CD4-positive, alpha-beta T cell treated with Interferon gamma for 1 hour (primary cell): ENCODE results near the gene RAB5A.
"Not testable (repeated sequence)": the region's sequence is repeated elsewhere in the genome, so short reads cannot be mapped to it uniquely, and the experiment has no call there.

Experiments used
- DNase-seq: peaks from one replicate; pipeline ENCODE4 v3.0.0-alpha.2; 2020

The RAB5A gene

DNA sequence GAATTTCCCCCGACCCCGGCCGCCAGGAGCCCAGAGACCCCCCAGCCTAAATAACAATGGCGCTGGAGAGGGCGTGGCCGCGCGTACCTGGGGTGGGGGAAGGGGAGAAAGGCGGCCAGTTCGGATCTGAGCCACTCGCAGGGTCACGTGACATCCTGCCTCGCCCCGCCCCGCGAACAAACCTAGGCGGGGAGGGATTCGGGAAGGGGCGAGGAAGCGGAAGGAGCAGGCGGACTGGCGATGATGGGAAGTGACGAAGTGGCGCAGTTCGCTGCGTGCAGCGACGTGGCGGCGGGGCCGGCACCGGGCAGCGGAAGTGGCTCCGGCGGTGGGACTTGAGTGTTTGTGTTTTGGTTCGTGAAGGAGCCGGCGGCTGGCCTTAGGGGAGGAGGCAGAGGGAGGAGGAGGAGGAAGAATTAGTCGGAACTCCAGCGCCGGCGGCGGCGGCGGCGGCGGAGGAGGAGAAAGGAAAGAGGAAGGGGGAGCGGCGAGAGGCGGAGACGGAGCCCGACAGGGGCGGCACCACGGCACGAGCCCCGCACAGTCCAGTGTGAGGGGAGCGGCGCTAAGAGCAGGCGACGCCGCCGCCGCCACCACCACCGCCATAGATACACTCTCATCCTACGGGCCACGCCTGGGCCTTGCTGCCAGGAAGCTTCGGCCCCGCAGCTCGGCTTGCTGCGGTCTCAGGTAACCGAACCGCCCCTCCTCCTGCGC is at the start of gene RAB5A:
TSS of gene RAB5A (plus strand) at position 266 of the 717 bp plus-strand sequence. CDS start 3,802 bp downstream, outside the sequence.
- peak; percentile 97 for DNase-seq

GRCh38 chr3:19898721-19899120 is 48.2 kb upstream of the RAB5A start:
- no peak for DNase-seq

- DNase-seq, result no peak
Observed at GRCh38 chr3:19899264-19899663, 47.6 kb upstream of the RAB5A start.

GRCh38 chr3:19899833-19900232 is 47.1 kb upstream of the RAB5A start:
- DNase-seq, result not testable (repeated sequence)

- DNase-seq, result no peak
Observed at GRCh38 chr3:19901337-19901736, 45.6 kb upstream of the RAB5A start.

DNA sequence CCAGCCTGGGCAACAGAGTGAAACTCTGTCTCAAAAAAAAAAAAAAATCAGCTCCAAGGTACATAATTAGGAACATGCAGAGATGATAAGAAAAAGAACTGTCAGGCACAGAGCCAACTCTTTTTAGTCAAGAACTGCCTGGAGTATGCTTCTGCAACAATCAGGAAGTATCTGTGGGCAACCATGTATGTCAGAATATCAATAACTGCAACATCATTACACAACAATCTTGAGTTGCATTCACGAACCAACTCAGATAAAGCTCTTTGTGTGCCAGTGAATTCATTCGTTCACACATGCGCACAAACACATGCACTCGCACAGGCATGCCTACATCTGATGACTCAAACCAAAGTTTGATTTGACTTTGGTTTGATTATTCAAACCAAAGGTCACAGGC is 45.0 kb upstream of the RAB5A start:
- DNase-seq, result no peak

GRCh38 chr3:19903649-19904048 is 43.2 kb upstream of the RAB5A start:
- DNase-seq, result no peak

- DNase-seq, result no peak
Observed at GRCh38 chr3:19907523-19907922, 39.4 kb upstream of the RAB5A start.

GRCh38 chr3:19911452-19911851 is 35.4 kb upstream of the RAB5A start:
- no peak for DNase-seq

DNA sequence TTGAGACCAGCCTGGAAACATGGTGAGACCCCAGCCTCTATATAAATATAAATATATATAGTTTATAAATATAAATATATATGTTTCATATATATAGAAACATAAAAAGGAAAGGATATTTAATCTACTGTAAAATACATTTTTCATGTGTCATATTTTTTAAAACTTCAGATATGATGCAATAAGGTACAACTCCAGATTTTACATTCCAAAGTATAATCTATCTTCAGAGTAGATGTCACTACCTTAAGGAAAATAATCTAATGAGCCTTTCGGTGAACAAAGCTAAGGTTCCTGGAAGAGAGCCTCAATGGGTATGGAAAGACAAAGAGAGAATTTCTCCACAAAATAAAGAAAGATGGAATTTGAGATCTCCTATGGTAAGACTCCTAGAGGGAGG is 29.7 kb upstream of the RAB5A start:
- no peak for DNase-seq

GRCh38 chr3:19920401-19921080 is 26.4 kb upstream of the RAB5A start:
- DNase-seq, result no peak

GRCh38 chr3:19931180-19931692 is 15.7 kb upstream of the RAB5A start:
- peak; percentile 25 for DNase-seq

GRCh38 chr3:19931767-19932188 is 15.1 kb upstream of the RAB5A start:
- no peak for DNase-seq

DNA sequence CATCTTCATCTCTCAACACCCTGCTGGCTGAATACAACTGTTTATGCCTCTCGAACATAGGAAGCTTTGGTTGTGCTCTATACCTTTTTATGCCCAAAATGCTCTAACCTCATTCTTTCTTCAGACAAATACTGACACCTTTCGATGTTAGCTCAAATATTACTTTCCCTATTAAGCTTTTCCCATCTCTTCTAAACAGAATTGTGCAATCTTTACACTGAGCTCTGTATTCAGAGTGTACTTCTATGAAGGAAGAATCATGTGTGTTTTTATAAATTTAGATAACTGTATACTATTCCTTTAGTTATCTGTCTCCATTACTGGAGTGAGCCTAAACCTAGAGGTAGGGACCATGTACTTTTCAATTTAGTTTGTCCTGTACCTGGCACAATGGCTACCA is 14.5 kb upstream of the RAB5A start:
- no peak for DNase-seq

- DNase-seq, result no peak
Observed at GRCh38 chr3:19934098-19934566, 12.8 kb upstream of the RAB5A start, which contains the start of gene EFHB. Gene EFHB, minus strand, starts transcription at chr3:19934217. Its CDS starts 199 bp downstream, at chr3:19934018.

- no peak for DNase-seq
Observed at GRCh38 chr3:19937459-19938294, 9.2 kb upstream of the RAB5A start.

DNA sequence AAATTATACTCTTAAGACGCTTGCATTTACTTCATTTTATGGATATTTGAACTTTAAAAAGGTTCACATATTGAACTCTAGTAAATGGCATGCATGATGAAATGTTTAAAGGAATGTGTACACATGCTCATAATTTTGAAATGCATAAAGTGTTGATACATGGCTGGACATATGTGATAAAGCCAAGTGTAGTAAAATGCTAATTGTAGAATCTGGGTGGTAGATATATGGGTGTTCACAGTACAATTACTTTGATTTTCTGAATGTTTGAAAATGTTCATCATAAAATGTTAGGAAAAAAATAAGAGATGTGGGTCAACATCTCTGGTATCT is 8.6 kb upstream of the RAB5A start:
- no peak for DNase-seq

- no peak for DNase-seq
Observed at GRCh38 chr3:19940643-19941042, 6.3 kb upstream of the RAB5A start.

GRCh38 chr3:19945534-19945933 is 1.4 kb upstream of the RAB5A start:
- DNase-seq, result no peak

DNA sequence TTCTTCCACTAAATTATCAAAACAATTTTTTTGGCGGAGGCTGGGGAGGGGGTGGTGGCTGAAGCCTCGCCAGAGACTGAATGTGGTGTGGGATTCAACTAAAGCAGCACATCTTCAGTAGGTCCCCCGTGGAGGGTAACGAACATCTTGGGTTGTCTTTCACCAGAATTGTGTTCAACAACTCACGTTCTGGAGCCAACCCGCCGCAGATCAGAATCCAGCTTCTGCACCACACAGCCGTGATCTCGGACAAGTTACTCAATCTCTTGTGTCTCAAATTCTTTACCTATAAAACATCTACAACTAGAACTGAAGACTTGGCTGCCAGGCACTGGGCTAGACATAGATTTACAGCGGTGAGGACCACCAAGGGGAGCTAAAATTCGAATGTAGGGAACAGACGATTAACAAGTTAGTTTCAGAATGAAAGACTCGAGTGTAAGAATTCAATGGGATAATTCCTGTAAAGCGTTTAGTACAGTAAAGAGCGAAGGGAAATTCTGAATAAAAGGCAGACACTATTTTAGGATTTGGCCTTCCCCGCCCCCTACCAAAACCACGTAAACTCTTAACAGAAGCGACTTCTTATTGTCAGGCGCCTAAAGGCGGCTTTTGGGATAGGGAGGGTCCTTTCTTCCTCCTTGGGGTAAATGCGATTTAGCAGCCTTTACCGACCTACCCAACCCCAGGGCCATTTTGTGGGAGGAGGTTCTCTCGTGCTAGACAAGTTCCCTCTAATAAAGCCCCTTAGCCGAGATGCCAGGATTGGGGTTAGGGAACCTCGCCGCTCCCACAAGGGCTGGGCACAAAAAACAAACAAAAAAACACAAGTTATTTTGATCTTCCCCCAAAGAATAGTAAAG is 697 bp upstream of the RAB5A start:
- no peak for DNase-seq

GRCh38 chr3:19947549-19948225 is 790 bp downstream of the RAB5A start:
- DNase-seq, result peak; percentile 53

GRCh38 chr3:19948226-19948591 is 1.3 kb downstream of the RAB5A start:
- DNase-seq, result no peak
